DMS79 (cell line): ENCODE data around the gene CDH4.
"Not testable (repeated sequence)": the region's sequence is repeated elsewhere in the genome, so short reads cannot be mapped to it uniquely, and the experiment has no call there.

Experiments used
- DNase-seq: peaks from one replicate; lab custom pipeline; 2025; lab: John Stamatoyannopoulos, UW

Gene CDH4

GRCh38 chr20:61419010-61419409, 166.9 kb downstream of the CDH4 start:
- DNase-seq = no peak

- no peak for DNase-seq
Measured at GRCh38 chr20:61419501-61419900, 167.4 kb downstream of the CDH4 start.

GRCh38 chr20:61420056-61420455, 168.0 kb downstream of the CDH4 start:
- no peak for DNase-seq

- DNase-seq = no peak
Measured at GRCh38 chr20:61420781-61421180, 168.7 kb downstream of the CDH4 start.

GRCh38 chr20:61422636-61423425, 170.8 kb downstream of the CDH4 start:
- no peak for DNase-seq

GRCh38 chr20:61424011-61424627, 172.1 kb downstream of the CDH4 start:
- no peak for DNase-seq

GRCh38 chr20:61424628-61425420, 172.8 kb downstream of the CDH4 start:
- no peak for DNase-seq

GRCh38 chr20:61425541-61425991, 173.5 kb downstream of the CDH4 start:
- not testable (repeated sequence) for DNase-seq

- no peak for DNase-seq
Measured at GRCh38 chr20:61426352-61426751, 174.3 kb downstream of the CDH4 start.

- DNase-seq = no peak
Measured at GRCh38 chr20:61429458-61430227, 177.6 kb downstream of the CDH4 start.

GRCh38 chr20:61430228-61430624, 178.2 kb downstream of the CDH4 start:
- no peak for DNase-seq

GRCh38 chr20:61433176-61433575, 181.1 kb downstream of the CDH4 start:
- no peak for DNase-seq

- no peak for DNase-seq
Measured at GRCh38 chr20:61433816-61434215, 181.8 kb downstream of the CDH4 start.

GRCh38 chr20:61434341-61434781, 182.3 kb downstream of the CDH4 start:
- DNase-seq = peak; percentile 93

- no peak for DNase-seq
Measured at GRCh38 chr20:61435184-61435822, 183.2 kb downstream of the CDH4 start.

- no peak for DNase-seq
Measured at GRCh38 chr20:61435823-61436220, 183.8 kb downstream of the CDH4 start.

- no peak for DNase-seq
Measured at GRCh38 chr20:61436283-61436666, 184.2 kb downstream of the CDH4 start.

- peak; percentile 72 for DNase-seq
Measured at GRCh38 chr20:61436667-61437279, 184.7 kb downstream of the CDH4 start.

GRCh38 chr20:61437280-61438206, 185.5 kb downstream of the CDH4 start:
- DNase-seq = peak; percentile 29

GRCh38 chr20:61438285-61438684, 186.2 kb downstream of the CDH4 start:
- no peak for DNase-seq
